CD4-positive, alpha-beta T cell treated with Interleukin-2 at 100 ng/mL for 4 hours (primary cell): Measurements from ENCODE around the gene RGS7BP.

Source experiments
- DNase-seq: peaks from one replicate; pipeline ENCODE4 v3.0.0-alpha.2; 2020; ENCODE audit warnings: low spot score

Gene RGS7BP

GRCh38 chr5:64505769-64506566 lies at the start of gene RGS7BP:
RGS7BP (plus strand) TSS chr5:64506015; CDS start chr5:64506625, 610 bp downstream.
- DNase-seq: no peak

GRCh38 chr5:64457846-64458245 lies 48.0 kb upstream of the RGS7BP start:
- DNase-seq: no peak

GRCh38 chr5:64458948-64459347 lies 46.9 kb upstream of the RGS7BP start:
- no peak for DNase-seq

- no peak for DNase-seq
Observed at GRCh38 chr5:64462391-64462790, 43.4 kb upstream of the RGS7BP start.

GRCh38 chr5:64486163-64486562 lies 19.7 kb upstream of the RGS7BP start:
- DNase-seq: no peak

GRCh38 chr5:64487283-64487682 lies 18.5 kb upstream of the RGS7BP start:
- DNase-seq: no peak

GRCh38 chr5:64489857-64490256 lies 16.0 kb upstream of the RGS7BP start:
- no peak for DNase-seq

- no peak for DNase-seq
Observed at GRCh38 chr5:64497386-64497785, 8.4 kb upstream of the RGS7BP start.

- DNase-seq: no peak
Observed at GRCh38 chr5:64502196-64502595, 3.6 kb upstream of the RGS7BP start.

GRCh38 chr5:64506567-64507263 lies 900 bp downstream of the RGS7BP start:
- DNase-seq: no peak

GRCh38 chr5:64507264-64507605 lies 1.4 kb downstream of the RGS7BP start:
- DNase-seq: no peak

GRCh38 chr5:64509828-64510227 lies 4.0 kb downstream of the RGS7BP start:
- no peak for DNase-seq

GRCh38 chr5:64513492-64513891 lies 7.7 kb downstream of the RGS7BP start:
- no peak for DNase-seq

- DNase-seq: no peak
Observed at GRCh38 chr5:64514612-64515011, 8.8 kb downstream of the RGS7BP start.

- no peak for DNase-seq
Observed at GRCh38 chr5:64516216-64516615, 10.4 kb downstream of the RGS7BP start.

- DNase-seq: no peak
Observed at GRCh38 chr5:64518793-64519192, 13.0 kb downstream of the RGS7BP start.

- no peak for DNase-seq
Observed at GRCh38 chr5:64519263-64519662, 13.4 kb downstream of the RGS7BP start.

GRCh38 chr5:64526734-64527439 lies 21.1 kb downstream of the RGS7BP start:
- no peak for DNase-seq

GRCh38 chr5:64530076-64530475 lies 24.3 kb downstream of the RGS7BP start:
- no peak for DNase-seq

GRCh38 chr5:64532212-64532611 lies 26.4 kb downstream of the RGS7BP start:
- no peak for DNase-seq

- DNase-seq: no peak
Observed at GRCh38 chr5:64532657-64533056, 26.8 kb downstream of the RGS7BP start.

GRCh38 chr5:64534033-64534432 lies 28.2 kb downstream of the RGS7BP start:
- no peak for DNase-seq

GRCh38 chr5:64557911-64558310 lies 52.1 kb downstream of the RGS7BP start:
- DNase-seq: no peak
